Liver (tissue), 3 donors: ENCODE data around the gene SEC24D.

Experiments used
- FOXA1 ChIP-seq: IDR thresholded peaks from 2 replicates; pipeline ENCODE4 v1.6.1; 2016; ENCODE audit warnings: antibody characterized with exemption
- GABPA ChIP-seq, 2 donors: IDR thresholded peaks in 1 of 2; conservative IDR thresholded peaks in 1 of 2; 2 replicates each; pipeline ENCODE4 v1.6.1; 2016; ENCODE audit warnings: antibody characterized with exemption in 2 of 2, mild to moderate bottlenecking in 1 of 2, moderate library complexity in 1 of 2
- HNF4G ChIP-seq: IDR thresholded peaks from 2 replicates; pipeline ENCODE4 v1.6.1; 2016; ENCODE audit warnings: antibody characterized with exemption
- JUND ChIP-seq, 2 donors: IDR thresholded peaks; 2 replicates each; pipeline ENCODE4 v1.6.1; 2016; ENCODE audit warnings: antibody characterized with exemption in 2 of 2
- NR2F2 ChIP-seq: IDR thresholded peaks from 2 replicates; pipeline ENCODE4 v1.6.1; 2016; ENCODE audit warnings: antibody characterized with exemption
- RAD21 ChIP-seq, 2 donors: IDR thresholded peaks; 2 replicates each; pipeline ENCODE4 v1.6.1; 2016; ENCODE audit warnings: antibody characterized with exemption in 2 of 2, mild to moderate bottlenecking in 2 of 2
- SP1 ChIP-seq: IDR thresholded peaks from 2 replicates; pipeline ENCODE4 v1.6.1; 2018; ENCODE audit warnings: antibody characterized with exemption, mild to moderate bottlenecking
- TAF1 ChIP-seq: conservative IDR thresholded peaks from 2 replicates; pipeline ENCODE4 v1.6.1; 2016; ENCODE audit warnings: antibody characterized with exemption, mild to moderate bottlenecking
- YY1 ChIP-seq: IDR thresholded peaks from 2 replicates; pipeline ENCODE4 v1.6.1; 2016; ENCODE audit warnings: antibody characterized with exemption, mild to moderate bottlenecking
- TF ChIP-seq, protein P1 (sequence below): fragments of 150-350 bp; IDR thresholded peaks from 2 replicates; pipeline ENCODE4 v1.5.1; 2017; ENCODE audit warnings: improper control_type of control experiment, low read depth, low read length; ENCODE audit not compliant: missing input control
- TF ChIP-seq, protein P2 (sequence below): IDR thresholded peaks from 2 replicates; pipeline ENCODE4 v1.6.1; 2016; ENCODE audit warnings: antibody characterized with exemption
- TF ChIP-seq, protein P3 (sequence below): IDR thresholded peaks from 2 replicates; pipeline ENCODE4 v1.6.1; 2016; ENCODE audit warnings: antibody characterized with exemption
- TF ChIP-seq, protein P4 (sequence below): IDR thresholded peaks from 2 replicates; pipeline ENCODE4 v1.6.1; 2016; ENCODE audit warnings: antibody characterized with exemption, mild to moderate bottlenecking
- donor health status: healthy.
- donor health status: healthy.

DNA sequence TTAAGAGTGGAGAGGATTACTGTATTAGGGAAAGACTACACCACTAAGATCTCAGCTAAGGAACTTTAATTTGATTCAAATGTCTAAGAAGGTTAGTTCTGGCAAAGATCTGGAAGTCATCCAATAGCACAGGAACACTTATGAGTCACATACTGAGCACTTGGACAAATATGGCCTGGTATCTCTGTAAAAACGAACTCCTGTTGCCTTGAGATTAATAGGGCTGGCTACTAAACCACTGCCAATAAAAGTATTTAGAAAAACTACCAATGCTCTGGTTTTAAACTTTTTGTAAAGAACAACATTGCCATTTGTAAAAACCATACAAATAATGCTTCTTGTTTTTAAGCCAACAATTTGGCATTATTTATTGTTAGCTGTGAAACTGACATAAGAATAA lies 70.5 kb downstream of the SEC24D start:
- TF ChIP-seq RAD21 (IDR thresholded peaks at IDR 0.05), result no peak
- TF ChIP-seq, protein P1, sequence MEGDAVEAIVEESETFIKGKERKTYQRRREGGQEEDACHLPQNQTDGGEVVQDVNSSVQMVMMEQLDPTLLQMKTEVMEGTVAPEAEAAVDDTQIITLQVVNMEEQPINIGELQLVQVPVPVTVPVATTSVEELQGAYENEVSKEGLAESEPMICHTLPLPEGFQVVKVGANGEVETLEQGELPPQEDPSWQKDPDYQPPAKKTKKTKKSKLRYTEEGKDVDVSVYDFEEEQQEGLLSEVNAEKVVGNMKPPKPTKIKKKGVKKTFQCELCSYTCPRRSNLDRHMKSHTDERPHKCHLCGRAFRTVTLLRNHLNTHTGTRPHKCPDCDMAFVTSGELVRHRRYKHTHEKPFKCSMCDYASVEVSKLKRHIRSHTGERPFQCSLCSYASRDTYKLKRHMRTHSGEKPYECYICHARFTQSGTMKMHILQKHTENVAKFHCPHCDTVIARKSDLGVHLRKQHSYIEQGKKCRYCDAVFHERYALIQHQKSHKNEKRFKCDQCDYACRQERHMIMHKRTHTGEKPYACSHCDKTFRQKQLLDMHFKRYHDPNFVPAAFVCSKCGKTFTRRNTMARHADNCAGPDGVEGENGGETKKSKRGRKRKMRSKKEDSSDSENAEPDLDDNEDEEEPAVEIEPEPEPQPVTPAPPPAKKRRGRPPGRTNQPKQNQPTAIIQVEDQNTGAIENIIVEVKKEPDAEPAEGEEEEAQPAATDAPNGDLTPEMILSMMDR, result no peak
- TF ChIP-seq, protein P2, sequence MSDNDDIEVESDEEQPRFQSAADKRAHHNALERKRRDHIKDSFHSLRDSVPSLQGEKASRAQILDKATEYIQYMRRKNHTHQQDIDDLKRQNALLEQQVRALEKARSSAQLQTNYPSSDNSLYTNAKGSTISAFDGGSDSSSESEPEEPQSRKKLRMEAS, result no peak
- TF ChIP-seq, protein P3, sequence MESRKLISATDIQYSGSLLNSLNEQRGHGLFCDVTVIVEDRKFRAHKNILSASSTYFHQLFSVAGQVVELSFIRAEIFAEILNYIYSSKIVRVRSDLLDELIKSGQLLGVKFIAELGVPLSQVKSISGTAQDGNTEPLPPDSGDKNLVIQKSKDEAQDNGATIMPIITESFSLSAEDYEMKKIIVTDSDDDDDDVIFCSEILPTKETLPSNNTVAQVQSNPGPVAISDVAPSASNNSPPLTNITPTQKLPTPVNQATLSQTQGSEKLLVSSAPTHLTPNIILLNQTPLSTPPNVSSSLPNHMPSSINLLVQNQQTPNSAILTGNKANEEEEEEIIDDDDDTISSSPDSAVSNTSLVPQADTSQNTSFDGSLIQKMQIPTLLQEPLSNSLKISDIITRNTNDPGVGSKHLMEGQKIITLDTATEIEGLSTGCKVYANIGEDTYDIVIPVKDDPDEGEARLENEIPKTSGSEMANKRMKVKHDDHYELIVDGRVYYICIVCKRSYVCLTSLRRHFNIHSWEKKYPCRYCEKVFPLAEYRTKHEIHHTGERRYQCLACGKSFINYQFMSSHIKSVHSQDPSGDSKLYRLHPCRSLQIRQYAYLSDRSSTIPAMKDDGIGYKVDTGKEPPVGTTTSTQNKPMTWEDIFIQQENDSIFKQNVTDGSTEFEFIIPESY, result no peak
- TF ChIP-seq, protein P4, sequence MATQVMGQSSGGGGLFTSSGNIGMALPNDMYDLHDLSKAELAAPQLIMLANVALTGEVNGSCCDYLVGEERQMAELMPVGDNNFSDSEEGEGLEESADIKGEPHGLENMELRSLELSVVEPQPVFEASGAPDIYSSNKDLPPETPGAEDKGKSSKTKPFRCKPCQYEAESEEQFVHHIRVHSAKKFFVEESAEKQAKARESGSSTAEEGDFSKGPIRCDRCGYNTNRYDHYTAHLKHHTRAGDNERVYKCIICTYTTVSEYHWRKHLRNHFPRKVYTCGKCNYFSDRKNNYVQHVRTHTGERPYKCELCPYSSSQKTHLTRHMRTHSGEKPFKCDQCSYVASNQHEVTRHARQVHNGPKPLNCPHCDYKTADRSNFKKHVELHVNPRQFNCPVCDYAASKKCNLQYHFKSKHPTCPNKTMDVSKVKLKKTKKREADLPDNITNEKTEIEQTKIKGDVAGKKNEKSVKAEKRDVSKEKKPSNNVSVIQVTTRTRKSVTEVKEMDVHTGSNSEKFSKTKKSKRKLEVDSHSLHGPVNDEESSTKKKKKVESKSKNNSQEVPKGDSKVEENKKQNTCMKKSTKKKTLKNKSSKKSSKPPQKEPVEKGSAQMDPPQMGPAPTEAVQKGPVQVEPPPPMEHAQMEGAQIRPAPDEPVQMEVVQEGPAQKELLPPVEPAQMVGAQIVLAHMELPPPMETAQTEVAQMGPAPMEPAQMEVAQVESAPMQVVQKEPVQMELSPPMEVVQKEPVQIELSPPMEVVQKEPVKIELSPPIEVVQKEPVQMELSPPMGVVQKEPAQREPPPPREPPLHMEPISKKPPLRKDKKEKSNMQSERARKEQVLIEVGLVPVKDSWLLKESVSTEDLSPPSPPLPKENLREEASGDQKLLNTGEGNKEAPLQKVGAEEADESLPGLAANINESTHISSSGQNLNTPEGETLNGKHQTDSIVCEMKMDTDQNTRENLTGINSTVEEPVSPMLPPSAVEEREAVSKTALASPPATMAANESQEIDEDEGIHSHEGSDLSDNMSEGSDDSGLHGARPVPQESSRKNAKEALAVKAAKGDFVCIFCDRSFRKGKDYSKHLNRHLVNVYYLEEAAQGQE, result no peak
- no peak for TF ChIP-seq YY1
- no peak for TF ChIP-seq NR2F2
- TF ChIP-seq TAF1, result no peak
- TF ChIP-seq HNF4G, result no peak
- no peak for TF ChIP-seq SP1
- peak in 1 of 2 donors; percentile 44 for TF ChIP-seq JUND (IDR thresholded peaks at IDR 0.05)
- no peak for TF ChIP-seq FOXA1
- TF ChIP-seq GABPA (IDR thresholded peaks at IDR 0.05 in 1 of 2, conservative IDR thresholded peaks at IDR 0.05 in 1 of 2), result no peak
